KOPT-K1 (cell line): ENCODE results near the gene AMH.
"Not testable (repeated sequence)": the region's sequence is repeated elsewhere in the genome, so short reads cannot be mapped to it uniquely, and the experiment has no call there.

Source experiments
- H3K27ac ChIP-seq: fragments of 200-600 bp; sonication (generic); 2 replicates; pipeline ENCODE4 v1.5.1; 2016; ENCODE audit warnings: antibody characterized with exemption, mild to moderate bottlenecking, low read depth, low read length; ENCODE audit not compliant: poor library complexity, severe bottlenecking
- H3K36me3 ChIP-seq: fragments of 200-600 bp; sonication (generic); 2 replicates; pipeline ENCODE4 v1.5.1; 2017; ENCODE audit warnings: antibody characterized with exemption, mild to moderate bottlenecking, low read length, moderate library complexity; ENCODE audit not compliant: insufficient read depth
- H3K9me3 ChIP-seq: fragments of 200-600 bp; sonication (generic); 2 replicates; pipeline ENCODE4 v1.5.1; 2017; ENCODE audit warnings: antibody characterized with exemption, low read length, mild to moderate bottlenecking; ENCODE audit not compliant: insufficient read depth, poor library complexity, severe bottlenecking

The AMH gene

GRCh38 chr19:2249010-2249866 lies at the start of gene AMH:
Gene AMH (plus strand): TSS chr19:2249323. CDS start chr19:2249333, 10 bp downstream.
- peaks cover 88% of the 10 kb centered on the region for H3K36me3 ChIP-seq
- no peak within 1 kb of the TSS for H3K27ac ChIP-seq
- no peaks in the 10 kb centered on the region for H3K9me3 ChIP-seq

GRCh38 chr19:2199861-2200623 lies 49.1 kb upstream of the AMH start:
- Histone ChIP-seq H3K36me3 (peaks cover 93% of the 10 kb centered on the region), H3K27ac (no peak overlapping the region)

GRCh38 chr19:2200624-2201294 lies 48.4 kb upstream of the AMH start:
- H3K27ac ChIP-seq, H3K9me3 ChIP-seq: not testable (repeated sequence)
- peaks cover 93% of the 10 kb centered on the region for H3K36me3 ChIP-seq

More at GRCh38 chr19:2199861-2200623, 49.1 kb upstream of the AMH start:
- no peaks in the 10 kb centered on the region for H3K9me3 ChIP-seq

- peaks cover 92% of the 10 kb centered on the region for H3K36me3 ChIP-seq
- H3K9me3 ChIP-seq = no peaks in the 10 kb centered on the region
- H3K27ac ChIP-seq = no peak overlapping the region
These were observed 47.5 kb upstream of the AMH start for GRCh38 chr19:2201473-2202148.

GRCh38 chr19:2202366-2202765 lies 46.8 kb upstream of the AMH start:
- H3K27ac ChIP-seq = no peak overlapping the region
- H3K36me3 ChIP-seq = peaks cover 92% of the 10 kb centered on the region
- H3K9me3 ChIP-seq = no peaks in the 10 kb centered on the region

- no peaks in the 10 kb centered on the region for H3K9me3 ChIP-seq
- H3K36me3 ChIP-seq = peaks cover 97% of the 10 kb centered on the region
- H3K27ac ChIP-seq = no peak overlapping the region
These were observed 42.1 kb upstream of the AMH start for GRCh38 chr19:2207008-2207407.

- H3K9me3 ChIP-seq = no peaks in the 10 kb centered on the region
- no peak overlapping the region for H3K27ac ChIP-seq
- H3K36me3 ChIP-seq = peaks cover 98% of the 10 kb centered on the region
These were observed 40.9 kb upstream of the AMH start for GRCh38 chr19:2207991-2208860.

- H3K36me3 ChIP-seq = peaks cover 98% of the 10 kb centered on the region
- H3K9me3 ChIP-seq = no peaks in the 10 kb centered on the region
- H3K27ac ChIP-seq = no peak overlapping the region
These were observed 40.1 kb upstream of the AMH start for GRCh38 chr19:2208975-2209374.

GRCh38 chr19:2209408-2209807 lies 39.7 kb upstream of the AMH start:
- H3K9me3 ChIP-seq = no peaks in the 10 kb centered on the region
- H3K27ac ChIP-seq = no peak overlapping the region
- peaks cover 98% of the 10 kb centered on the region for H3K36me3 ChIP-seq

GRCh38 chr19:2210206-2210605 lies 38.9 kb upstream of the AMH start:
- Histone ChIP-seq H3K36me3 (peaks cover 100% of the 10 kb centered on the region), H3K9me3 (no peaks in the 10 kb centered on the region), H3K27ac (no peak overlapping the region)

GRCh38 chr19:2210987-2211740 lies 38.0 kb upstream of the AMH start:
- Histone ChIP-seq H3K36me3 (peaks cover 100% of the 10 kb centered on the region), H3K27ac (no peak overlapping the region), H3K9me3 (no peaks in the 10 kb centered on the region)

- no peaks in the 10 kb centered on the region for H3K9me3 ChIP-seq
- peaks cover 100% of the 10 kb centered on the region for H3K36me3 ChIP-seq
- no peak overlapping the region for H3K27ac ChIP-seq
These were observed 36.0 kb upstream of the AMH start for GRCh38 chr19:2212861-2213711.

- Histone ChIP-seq H3K36me3 (peaks cover 97% of the 10 kb centered on the region), H3K9me3 (no peaks in the 10 kb centered on the region), H3K27ac (no peak overlapping the region)
These were observed 35.3 kb upstream of the AMH start for GRCh38 chr19:2213799-2214198.
